ENCODE results near the gene PBX1.
"Not testable (repeated sequence)": the region's sequence is repeated elsewhere in the genome, so short reads cannot be mapped to it uniquely, and the experiment has no call there.

The PBX1 gene

DNA sequence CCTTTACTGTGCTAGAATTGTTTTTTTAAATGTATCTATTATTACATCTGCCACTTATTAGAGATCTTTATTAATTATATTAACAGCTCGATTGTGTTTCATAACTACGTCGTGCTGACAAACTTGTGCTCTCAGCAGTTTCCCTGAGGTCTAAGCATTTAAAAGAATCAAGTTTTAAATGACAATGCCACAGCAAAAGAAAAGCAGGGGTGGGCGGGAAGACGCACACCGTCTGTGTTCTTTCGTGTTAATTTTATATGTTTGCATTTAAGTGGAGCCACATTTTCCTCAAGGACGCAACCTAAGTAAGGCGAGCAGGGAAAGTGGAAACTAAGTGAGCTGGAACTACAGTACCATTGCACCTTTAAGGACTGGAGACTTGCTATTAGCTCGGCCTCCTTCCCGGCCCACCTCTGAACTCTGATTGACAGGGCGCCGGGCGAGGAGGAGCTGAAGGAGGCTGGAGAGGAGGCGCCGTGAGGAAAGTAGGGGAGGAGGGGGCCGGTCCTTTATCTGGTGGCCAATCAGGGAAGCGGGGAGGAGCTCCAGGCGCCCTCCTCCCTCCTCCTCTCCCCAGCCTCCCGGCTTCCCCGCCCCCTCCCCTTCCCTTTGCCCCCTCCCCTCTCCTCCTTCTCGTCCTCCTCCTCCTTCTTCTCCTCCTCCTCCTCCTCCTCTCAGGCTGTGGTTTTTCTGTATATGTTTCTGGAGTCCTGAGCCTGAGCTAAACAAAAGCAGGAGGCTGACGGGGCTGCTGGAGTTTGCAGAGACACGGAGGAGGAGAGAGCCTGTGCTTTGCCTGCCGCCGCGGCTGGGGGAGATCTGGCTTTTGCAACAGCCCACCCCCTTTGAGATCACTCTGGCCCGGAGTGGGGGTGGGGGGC is at the start of gene PBX1:
TSS of gene PBX1 (plus strand) at position 724 of the 881 bp plus-strand sequence.
- peak; percentile 77 for DNase-seq

DNA sequence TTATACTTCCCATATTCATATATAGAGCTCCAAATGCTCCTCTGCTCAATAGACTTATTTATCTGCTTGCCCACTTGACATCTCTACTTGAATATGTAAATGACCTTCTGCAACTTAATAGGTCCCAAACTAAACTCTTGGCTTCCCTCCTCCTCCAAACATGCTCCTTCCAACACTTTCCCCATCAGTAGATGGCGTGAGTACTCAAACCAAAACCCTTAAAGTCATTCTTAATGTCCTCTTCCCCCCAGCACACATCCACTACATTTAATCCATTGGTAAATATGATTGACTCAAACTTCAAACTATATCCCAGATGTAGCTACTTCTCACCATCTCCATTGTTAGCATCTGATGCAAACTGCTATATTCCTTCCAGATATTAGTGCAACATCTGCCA is 48.5 kb upstream of the PBX1 start:
- DNase-seq, result no peak

DNA sequence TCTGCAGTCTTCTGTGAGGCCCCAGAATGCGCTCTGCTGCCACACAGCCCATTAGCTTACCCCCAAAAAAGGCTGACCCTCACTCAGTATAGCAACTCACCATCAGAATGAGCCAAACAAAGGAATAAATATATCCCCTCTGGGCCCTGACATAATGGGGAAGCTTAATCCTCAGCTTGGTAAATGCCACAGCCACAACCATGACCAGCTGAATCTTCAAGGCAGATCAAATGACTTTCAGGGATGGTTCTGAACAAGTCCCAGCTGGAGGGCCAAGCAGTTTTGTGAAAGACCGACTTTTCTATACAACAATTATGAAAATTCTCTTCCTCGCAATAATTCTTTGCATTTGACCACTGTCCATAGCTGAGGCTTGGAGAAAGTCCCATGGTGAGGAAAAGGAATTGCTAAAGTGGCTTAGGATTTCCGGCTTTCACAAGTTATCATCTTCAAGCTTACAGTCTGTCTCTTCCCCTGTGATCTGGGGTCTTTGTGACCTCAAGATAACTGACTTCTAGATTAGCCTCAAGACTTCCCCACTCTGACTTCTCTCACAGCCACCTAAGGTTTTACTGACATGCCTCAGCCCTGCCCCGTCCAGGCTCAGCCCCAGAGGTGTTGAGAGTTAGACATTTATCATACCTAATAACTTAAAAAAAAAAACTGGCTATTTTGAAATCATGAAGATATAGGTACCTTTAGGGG is 47.8 kb upstream of the PBX1 start:
- DNase-seq, result no peak

DNA sequence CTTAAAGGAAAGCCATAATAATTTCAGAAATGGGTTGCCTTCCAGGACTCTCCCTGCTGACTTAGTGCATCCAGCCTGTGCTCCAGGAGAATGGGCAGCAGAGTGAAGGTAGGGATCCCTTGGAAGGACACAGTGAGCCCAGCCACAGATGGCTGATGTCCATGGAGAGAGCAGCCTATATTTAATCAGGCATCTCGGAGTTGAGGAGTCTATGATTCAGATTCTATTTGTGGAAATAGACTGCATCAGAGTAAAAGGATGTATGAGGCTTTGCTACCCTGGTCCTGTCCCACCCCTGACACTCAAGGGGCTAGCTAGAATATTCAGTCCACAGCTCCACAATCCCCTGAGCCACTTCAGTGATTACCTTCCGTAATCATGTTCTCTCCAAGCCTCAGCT is 43.8 kb upstream of the PBX1 start:
- no peak for DNase-seq

DNA sequence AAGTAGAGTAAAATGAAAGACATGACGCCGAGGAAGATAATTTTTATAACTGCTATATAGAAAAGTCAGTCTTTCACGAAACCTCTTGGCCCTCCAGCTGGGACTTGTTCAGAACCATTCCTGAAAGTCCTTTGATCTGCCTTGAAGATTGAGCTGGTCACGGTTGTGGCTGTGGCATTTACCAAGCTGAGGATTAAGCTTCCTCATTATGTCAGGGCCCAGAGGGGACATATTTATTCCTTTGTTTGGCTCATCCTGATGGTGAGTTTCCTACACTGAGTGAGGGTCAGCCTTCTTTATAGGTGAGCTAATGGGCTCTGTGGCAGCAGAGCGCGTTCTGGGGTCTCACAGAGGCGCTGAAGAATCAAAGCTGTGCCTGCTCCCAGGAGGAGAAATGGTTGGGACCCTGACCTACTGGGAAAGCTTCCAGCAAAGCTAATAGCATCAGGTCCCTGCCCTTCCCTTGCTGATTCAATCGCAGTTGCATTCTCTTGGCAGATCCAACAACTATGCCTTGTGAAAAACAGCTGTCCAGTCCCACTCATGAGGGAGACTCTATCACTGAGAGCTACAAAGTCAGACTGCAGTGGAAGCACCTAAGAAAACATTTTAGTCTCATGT is 43.2 kb upstream of the PBX1 start:
- DNase-seq, result no peak

DNA sequence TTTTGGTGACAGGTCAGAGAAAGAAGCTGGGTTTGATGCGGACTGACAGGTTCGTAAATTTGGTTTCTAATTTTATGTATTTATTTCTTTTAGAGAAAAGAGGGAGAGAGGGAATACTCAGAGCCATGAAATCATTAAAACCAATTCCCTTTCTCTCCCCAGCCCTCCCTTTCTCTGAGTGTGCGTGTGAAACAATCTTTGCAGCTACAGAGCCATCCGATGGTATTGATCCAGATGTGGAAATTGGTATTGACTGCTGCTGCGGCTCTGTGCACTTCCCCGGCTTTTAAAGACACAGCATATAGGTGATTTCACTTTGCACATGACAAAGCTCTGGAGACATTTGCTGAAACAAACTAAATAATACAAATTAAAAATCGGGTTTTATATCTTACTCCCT is 42.4 kb upstream of the PBX1 start:
- no peak for DNase-seq

DNA sequence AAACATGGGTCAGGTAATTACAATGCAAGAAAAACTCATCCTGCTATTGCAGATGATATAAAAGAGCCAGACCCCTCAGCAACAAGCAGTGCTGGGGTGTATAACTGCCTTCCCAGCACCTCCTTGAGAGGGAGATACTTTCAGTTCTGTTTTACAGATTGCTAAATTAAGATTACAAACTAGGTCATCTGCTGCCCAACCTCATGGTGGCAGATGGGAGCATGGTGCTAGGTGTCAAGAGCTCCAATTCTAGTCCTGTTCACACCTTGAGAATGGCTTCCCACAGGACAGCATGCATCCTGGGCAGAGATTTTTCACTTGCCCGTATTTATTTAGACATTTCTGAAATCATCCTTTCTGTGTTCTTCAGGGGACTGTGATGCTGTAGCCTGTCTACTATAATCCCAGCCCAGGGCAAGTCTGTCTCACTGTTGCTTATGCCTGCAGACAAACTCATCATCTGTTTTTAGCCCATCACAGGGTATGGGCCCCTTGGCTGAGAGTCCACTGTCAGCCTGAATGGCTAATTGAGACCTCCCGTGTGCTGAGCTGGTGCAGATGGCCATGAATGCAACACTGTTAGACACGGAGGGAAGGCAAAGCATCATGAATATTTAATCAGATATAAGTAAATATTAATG is 40.2 kb upstream of the PBX1 start:
- DNase-seq, result no peak

DNA sequence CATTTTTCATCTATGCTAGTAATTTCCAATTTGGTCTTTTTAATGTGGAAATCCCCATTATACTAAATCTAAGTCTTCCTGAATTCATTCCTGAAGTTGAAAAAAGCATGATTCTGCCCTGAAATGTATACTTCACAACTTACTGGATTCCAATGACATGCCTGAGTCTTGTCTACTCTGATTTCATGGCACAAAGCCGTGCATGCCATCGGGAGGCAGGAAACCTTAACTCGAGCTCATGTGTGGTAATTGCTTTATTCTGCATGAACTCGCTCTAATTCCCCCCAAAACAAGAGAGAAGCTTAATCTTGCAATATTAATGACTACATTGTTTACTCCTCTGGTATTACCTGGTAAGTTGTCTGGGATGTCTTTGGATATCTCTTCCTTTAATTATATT is 39.6 kb upstream of the PBX1 start:
- DNase-seq, result no peak

DNA sequence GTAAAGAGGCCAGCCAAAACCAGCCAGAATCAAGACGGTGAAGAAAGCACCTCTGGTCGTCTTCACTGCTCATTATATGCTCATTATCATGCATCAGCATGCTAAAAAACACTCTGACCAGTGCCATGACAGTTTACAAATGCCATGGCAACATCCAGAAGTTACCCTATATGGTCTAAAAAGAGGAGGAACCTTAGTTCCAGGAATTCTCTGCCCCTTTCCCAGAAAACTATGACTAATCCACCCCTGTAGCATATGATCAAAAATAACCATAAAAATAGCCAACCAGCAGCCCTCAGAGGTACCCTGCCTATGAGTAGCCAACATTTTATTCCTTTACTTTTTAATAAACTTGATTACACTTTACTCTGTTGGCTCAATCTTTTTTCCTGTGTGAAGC is 34.2 kb upstream of the PBX1 start:
- no peak for DNase-seq

DNA sequence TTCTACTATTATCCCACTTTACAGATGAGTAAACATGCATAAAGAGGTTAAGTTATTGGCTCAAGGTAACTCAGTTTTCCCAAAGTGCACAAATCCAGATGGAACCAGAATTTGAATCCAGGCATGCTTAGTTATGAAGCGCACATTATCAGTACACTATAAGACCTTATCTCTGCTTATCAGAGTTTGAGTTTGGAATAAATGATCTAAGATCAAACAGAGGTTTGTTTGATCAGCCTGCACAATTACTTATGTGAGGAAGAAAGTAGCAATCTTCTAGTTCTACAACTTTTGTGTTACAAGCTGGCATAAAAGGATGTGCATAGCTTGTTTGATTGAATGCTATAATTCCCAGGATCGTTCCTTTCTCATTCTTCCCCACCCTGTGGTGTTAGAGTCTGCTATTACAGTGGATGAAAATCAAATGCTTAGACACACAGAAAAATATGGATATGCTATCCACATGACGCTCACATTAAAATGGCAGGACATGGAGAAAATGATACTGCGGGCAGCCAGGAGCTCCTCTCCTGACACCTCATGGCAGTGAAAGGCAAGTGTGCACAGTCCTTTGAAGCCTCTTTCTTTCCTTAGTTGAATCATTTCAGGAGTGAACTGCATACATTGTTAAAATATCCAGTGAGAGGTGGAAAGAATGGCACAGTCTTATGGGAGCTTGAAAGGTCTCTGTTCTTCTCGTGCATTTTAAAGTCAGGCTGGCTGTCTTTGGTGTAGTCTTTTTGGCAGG is 23.9 kb upstream of the PBX1 start:
- no peak for DNase-seq

DNA sequence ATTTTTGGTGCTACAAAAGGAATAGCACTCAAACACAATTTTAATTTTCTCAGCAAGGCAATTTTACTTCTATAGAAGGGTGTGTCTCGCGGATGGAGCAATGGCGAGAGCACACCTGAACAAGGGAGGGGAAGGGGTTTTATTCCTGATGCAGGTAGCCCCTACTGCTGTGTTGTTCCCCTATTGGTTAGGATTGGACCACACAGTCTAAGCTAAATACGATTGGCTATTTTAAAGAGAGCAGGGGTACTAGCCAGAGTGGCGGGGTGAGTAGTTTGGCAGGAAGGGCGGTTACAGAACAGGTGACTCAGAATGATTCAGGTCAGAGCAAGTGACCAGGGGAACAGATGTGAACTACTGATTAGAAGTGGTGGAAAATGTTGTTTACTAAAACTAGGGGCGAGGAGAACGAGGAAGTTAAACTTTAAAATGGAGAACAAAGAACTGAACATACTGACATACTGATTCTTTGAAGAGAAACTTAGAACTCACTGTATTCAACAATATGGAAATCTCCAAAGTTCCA is 6.5 kb upstream of the PBX1 start:
- DNase-seq, result not testable (repeated sequence)

DNA sequence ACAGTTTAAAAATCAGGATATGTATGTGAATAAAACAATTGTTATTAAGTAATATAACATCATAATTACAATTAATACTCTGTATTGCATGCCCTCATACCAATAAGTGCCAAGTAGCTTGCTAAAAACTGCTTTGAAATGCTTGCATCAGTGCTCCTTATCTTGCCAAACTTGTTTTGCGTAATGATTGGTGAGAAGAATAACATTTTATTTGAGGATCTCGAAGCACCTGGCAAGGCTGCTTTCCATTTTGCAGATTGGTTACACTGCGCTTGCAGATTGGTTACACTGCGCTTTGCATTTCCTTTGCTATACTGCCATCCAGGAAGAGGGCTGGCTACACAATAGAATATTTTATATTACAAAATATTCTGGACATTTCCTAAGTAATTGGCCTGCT is 1.7 kb upstream of the PBX1 start:
- no peak for DNase-seq

DNA sequence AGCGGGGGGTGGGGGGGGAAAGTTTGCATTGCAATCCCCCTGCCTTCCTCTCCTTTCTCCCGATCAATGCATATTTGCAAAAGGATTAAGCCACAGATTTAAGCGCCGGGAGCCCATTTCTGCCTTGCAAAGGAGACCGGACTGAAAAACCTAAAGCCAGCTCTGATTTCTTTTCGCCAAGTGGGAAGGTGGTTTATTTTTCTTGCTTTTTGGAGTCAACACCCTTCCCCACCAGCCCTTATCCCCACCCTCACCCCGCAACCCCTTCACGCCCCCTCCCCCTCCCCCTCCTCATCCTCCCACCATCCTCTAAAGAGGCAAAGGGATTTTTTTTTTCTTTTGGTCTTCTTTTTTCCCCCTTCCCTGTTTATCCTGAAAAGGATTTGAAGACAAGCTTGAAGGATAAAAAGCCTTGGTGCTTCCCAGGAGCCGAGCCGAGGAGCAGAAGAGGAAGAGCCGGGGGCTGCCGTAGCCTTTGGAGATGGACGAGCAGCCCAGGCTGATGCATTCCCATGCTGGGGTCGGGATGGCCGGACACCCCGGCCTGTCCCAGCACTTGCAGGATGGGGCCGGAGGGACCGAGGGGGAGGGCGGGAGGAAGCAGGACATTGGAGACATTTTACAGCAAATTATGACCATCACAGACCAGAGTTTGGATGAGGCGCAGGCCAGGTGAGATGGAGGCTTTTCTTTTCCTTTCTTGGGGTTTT is 513 bp downstream of the PBX1 start:
- no peak for DNase-seq

DNA sequence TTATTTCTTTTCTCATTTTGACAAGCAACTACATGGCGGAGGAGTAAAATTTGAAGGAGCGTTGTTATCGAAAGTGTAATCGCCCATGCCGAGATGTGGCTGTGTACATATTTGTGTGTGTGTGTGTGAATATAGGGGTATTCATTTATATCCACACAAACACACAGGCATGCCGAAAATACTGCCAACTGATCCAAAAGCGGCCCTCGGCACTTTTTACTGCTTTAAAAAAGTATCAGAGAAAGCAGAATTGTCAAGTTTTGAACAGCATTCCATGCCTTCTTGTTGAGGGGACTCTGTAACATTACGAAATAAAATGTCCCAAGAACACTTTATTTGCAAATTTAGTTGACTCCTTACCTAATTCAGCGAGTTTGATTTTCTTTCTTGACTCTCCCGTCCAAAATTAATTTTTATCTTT is 1.1 kb downstream of the PBX1 start:
- no peak for DNase-seq

DNA sequence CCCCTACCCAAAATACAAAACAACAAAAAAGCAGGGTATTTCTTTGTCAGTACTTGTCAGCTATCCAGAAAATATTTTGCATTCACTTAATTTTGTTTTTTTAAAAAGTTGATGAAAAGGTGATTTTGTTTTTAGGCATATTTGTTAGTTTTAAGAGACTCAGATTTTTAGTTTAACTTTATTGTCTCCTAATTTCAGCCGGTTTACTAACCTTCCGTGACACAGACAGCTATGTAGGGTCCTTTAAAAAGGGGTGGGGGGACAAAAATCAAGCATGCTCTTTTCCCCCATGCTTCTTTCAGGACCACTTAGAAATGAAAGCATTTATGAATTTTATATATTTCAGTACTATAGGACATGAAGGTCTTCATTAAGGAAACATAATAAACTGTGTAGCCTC is 1.6 kb downstream of the PBX1 start:
- DNase-seq, result no peak

DNA sequence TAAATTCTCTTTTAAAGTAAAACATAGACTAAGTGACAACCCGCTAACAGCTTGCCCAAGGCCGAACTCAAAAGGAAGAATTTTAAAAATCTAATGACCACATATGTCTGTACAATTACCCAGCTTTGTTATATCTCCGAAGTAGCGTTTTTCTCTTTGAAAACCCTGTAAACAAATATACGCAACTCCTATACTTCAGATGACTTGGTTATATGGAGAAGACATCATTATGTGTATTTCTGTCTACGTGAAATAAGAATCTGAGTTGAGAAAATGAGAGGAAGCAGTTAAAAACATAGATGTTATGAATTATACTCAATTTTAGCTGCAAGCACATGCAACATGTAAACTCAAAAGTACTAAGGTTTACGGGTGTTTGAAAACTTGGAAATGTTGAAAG is 2.0 kb downstream of the PBX1 start:
- no peak for DNase-seq

DNA sequence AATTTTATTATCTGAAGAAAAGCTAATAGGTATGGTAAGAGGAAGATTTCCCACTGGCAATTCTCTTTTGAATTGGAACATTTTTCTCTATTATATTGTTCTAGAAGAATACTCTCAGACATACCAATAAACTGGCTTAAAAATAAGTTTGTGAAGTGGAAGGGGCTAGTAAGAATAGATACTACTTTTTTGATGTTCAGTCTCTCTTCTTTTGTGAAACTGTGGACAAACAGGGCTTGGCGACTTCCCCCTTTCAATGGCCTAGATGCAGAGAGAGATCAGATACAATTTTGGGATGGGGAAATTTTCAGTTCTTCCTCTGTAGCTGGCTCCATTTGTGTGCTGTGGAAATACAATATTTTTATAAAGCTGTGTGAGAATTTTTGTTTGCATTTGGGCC is 2.5 kb downstream of the PBX1 start:
- DNase-seq, result no peak

DNA sequence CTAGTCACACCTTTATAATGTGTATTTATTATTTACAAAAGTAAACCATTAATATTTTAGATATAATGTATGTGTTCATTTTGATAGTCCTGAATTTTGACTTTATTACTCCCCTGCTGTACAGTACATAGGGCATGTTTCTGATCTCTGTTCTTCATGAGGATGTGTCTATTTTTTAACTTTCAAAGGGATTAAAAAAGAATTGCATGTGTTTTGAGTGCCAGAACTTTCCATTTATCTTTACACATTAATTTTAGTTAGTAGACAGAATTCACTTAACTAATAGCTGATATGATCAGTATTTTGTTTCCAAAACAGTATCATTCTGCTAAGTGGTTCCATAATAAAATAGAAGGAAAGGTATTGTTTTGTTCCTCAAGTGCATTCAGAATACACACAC is 3.1 kb downstream of the PBX1 start:
- no peak for DNase-seq

DNA sequence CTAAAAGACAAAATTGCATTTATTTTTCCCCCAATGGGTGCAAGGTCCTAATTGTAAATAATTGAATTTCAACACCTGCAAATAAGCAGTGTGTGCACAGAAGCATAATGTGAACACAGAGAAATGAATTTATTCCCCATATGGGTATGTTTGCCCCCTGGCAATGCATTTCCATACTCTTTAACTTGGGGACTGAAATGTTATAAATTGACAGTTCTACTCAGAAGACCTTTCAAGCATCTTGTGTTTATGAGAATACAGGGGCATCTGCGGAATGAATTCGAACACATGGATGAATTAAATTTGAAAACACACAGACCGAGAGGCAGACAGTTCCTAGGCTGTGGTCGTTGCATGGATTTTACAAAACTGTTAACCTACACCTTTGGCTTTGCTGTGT is 3.5 kb downstream of the PBX1 start:
- no peak for DNase-seq

DNA sequence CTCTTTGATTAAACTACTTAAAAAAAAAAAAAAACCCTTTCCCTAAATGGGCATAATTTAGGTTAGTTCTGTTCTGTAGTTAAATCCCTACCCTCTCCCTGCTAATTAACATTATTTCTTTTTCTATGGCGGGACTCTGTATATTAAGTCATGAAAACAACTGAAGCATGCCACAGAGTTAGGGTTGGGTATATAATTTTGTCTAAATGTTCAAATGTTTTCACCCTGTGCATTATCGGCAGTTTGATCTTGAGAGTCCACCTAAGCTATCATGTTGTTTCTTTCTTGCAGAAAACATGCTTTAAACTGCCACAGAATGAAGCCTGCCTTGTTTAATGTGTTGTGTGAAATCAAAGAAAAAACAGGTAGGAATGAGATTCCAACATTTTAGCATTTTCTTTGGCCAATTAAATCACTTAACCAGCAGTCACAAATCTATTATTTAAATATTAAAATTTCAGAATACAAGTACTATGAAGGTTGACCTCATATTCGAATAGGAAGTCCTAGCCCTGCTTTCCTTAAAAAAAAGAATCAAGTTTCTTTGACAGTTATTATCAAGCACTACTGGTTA is 4.0 kb downstream of the PBX1 start:
- DNase-seq, result no peak

DNA sequence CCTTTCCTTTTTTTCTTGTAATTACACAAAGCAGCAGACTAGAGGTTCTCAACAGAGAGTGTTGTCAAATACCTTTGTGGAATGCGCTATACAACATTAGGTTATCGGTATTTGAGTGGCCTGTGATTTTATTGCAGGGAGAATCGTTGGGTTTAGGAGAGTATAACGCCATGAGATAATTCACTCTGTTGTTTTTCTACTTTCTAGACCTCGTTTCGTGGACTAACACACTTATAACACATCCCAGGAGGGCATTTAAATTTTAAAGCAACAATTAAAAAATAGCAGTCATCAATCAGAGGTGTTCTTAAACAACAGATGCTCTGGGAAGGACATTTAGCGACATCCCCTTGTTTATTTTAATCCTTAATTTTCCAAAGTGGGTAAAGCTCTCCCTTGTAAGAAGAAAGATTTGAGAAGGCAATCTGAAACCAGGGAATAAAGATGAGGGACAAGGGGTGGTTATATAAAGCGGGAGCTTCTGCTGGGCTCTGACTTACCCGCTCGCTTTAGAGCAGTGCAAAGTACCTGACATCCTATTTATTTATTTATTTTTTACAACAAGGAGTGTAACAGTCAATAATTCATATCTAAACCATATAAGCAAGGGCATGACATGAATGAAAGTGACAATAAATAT is 4.9 kb downstream of the PBX1 start:
- no peak for DNase-seq
